ENCODE measurements around the gene PATJ. TPM values are rescaled to one million over a fixed set of nuclear protein-coding genes. Genes with fewer than 3 reads are reported as not detected.
A peak's percentile ranks its signal among the peaks of the same experiment; 100 is the strongest.
"Not testable (repeated sequence)": the region's sequence is repeated elsewhere in the genome, so short reads cannot be mapped to it uniquely, and the experiment has no call there.

PATJ gene
- total RNA-seq, 1 donor from 2014 or later = 71.2 TPM

DNA sequence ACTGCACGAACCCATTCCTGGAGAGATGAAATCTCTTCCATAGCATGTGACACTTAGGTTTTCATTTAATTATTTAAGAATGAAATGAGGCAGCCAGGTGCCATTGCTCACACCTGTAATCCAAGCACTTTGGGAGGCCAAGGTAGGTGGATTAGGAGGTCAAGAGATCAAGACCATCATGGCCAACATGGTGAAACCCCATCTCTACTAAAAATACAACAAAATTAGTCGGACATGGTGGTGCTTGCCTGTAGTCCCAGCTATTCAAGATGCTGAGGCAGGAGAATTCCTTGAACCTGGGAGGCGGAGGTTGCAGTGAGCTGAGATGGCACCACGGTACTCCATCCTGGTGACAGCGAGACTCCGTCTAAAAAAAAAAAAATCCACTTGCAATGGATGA, 470.1 kb downstream of the PATJ start:
- DNase-seq (ENCODE audit: low spot score) = peak; percentile 15
- intact Hi-C loops (cut with DNase I) = no loop called here

DNA sequence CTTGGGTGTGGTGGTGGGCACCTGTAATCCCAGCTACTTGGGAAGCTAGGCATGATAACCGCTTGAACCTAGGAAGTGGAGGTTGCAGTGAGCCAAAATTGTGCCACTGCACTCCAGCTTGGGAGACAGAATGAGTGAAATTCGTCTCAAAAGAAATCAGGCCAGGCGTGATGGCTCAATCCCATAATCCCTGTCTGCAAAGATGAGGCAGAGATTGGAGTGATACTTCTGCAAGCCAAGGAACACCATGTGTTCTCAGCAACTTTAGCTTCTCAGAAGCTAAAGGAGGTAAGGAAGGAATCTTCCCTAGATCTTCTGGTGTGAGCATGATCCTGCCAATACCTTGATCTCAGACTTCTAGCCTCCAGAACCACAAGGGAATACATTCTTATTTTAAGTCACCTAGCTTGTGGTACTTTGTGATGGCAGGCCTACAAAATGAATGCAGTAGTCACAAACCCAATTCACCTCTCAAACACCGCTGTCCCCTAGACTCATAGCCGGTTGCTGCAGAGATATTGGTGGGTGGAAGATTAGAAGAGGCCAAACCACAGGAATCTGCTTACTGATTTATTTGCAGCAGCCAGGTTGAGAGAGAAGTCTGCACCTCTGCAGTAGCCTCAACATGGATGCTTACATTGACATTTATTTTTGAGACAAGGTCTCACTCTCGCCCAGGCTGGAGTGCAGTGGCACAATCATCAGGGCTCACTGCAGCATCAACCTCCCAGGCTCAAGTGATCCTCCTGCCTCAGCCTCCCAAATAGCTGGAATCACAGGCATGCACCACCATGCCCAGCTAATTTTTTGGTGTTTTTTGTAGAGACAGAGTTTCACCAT, 471.0 kb downstream of the PATJ start:
- intact Hi-C loops (cut with DNase I) = no loop called here
- peak; percentile 39 for DNase-seq (ENCODE audit: low spot score)

- intact Hi-C loops (cut with DNase I) = no loop called here
- DNase-seq (ENCODE audit: low spot score) = no peak
Observed at GRCh38 chr1:62218604-62219003, 476.3 kb downstream of the PATJ start.

GRCh38 chr1:62220456-62220855, 478.2 kb downstream of the PATJ start:
- intact Hi-C loops (cut with DNase I) = not testable (repeated sequence)
- DNase-seq (ENCODE audit: low spot score) = peak; percentile 15

DNA sequence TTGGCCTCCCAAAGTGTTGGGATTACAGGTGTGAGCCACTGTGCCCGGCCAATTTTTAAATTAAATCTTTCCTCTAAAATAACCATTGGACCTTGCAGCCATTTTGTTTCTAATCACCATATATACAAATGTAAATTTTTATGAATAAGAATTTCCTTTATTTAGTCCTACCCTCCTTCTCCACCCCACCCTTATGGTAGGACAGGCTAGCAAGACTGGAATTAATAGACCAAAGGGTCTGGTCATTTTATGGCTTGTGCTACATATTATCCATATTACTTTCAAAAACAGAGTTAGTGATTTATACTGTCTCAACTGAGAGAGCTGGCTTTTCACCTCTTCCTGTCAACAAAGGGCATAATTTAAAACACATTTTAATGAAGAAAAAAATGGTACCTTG, 478.9 kb downstream of the PATJ start:
- intact Hi-C loops (cut with DNase I) = no loop called here
- DNase-seq (ENCODE audit: low spot score) = no peak

- intact Hi-C loops (cut with DNase I) = no loop called here
Observed at GRCh38 chr1:62222321-62222720, 480.0 kb downstream of the PATJ start.

DNA sequence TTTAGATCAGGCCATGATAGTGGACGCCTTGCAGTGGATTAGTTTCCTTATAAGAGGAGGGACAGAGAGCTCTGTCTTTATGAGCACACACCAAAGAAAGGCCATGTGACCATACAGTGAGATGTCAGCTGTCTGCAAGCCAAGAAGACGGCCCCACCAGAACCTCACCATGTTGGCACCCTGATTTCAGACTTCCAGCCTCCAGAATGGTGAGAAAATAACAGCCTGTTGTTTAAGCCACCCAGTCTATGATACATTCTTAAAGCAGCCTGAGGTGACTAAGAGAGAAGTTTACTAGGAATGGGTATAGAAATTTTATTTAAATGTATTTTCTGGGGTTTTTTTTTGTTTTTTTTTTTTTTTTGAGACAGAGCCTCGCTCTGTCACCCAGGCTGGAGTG, 481.9 kb downstream of the PATJ start:
- DNase-seq (ENCODE audit: low spot score) = no peak
- intact Hi-C loops (cut with DNase I) = no loop called here

More at GRCh38 chr1:62222321-62222720, 480.0 kb downstream of the PATJ start:
- DNase-seq (ENCODE audit: low spot score) = peak; percentile 29

DNA sequence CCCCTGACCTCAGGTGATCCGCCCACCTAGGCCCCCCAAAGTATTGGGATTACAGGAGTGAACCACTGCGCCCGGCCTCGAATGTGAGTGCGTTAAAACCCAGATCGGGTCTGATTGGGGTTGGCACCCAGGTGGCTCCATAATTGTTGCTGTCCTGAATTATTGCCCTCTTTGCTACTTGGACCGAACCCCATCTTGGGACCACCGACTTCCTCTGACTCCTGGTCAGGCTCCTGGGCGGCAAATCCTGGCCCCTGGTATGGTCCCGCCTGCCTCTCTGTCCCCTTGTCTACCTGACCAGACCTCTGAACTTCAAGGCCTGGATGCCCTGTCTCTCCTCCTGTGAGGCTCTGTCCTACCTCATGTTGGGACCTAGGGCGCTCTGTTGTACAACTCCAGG, 485.2 kb downstream of the PATJ start:
- peak; percentile 64 for DNase-seq (ENCODE audit: low spot score)

More for the DNA sequence above, 485.2 kb downstream of the PATJ start:
- intact Hi-C loops (cut with DNase I) = no loop called here

Small RNA genes within 50 kb of the gene (microRNA-seq; reads per million reads assigned to microRNA genes)
- gene MIR3116-1 (not detected), gene MIR3116-2 (not detected)

Other genes starting within 250 kb of the PATJ start
- gene TM2D1, start 17.3 kb upstream of the PATJ start, total RNA-seq = 34.2 TPM